Neural crest cell (in vitro differentiated cells): Measurements from ENCODE around the gene HNMT. TPM values are rescaled to one million over a fixed set of nuclear protein-coding genes. Genes with fewer than 3 reads are reported as not detected.

Experiments
- DNase-seq: peaks from one replicate; pipeline ENCODE4 v3.0.0; 2021; ENCODE audit warnings: low read depth, mixed read lengths, low spot score
- H3K27ac Mint-ChIP-seq: one replicate; pipeline ENCODE4 v1.8.0; 2021; ENCODE audit warnings: mild to moderate bottlenecking, mixed read lengths; ENCODE audit not compliant: unreplicated experiment
- H3K27me3 Mint-ChIP-seq: 2 replicates; pipeline ENCODE4 v1.8.0; 2021; ENCODE audit warnings: low read depth, mild to moderate bottlenecking, mixed read lengths
- H3K36me3 Mint-ChIP-seq: 2 replicates; pipeline ENCODE4 v1.8.0; 2021; ENCODE audit warnings: low read depth, mild to moderate bottlenecking, mixed read lengths
- H3K4me1 Mint-ChIP-seq: 2 replicates; pipeline ENCODE4 v1.8.0; 2021; ENCODE audit warnings: mixed read lengths
- H3K4me3 Mint-ChIP-seq: one replicate; pipeline ENCODE4 v1.8.0; 2021; ENCODE audit warnings: mild to moderate bottlenecking, mixed read lengths
- H3K9me3 Mint-ChIP-seq: 2 replicates; pipeline ENCODE4 v1.8.0; 2021; ENCODE audit warnings: mixed read lengths
- total RNA-seq: library from RNA; stranded (reverse); gene quantifications from 2 replicates; pipeline ENCODE4 v1.2.1, GENCODE V29; 2021
- TF ChIP-seq, protein P1 (sequence below): fragments of 200-600 bp; sonication (generic); conservative IDR thresholded peaks from 2 replicates; pipeline ENCODE4 v1.5.0; 2021; ENCODE audit warnings: antibody characterized with exemption, mild to moderate bottlenecking

Gene HNMT
- total RNA-seq, 1 donor from 2014 or later = 5.5 TPM

DNA sequence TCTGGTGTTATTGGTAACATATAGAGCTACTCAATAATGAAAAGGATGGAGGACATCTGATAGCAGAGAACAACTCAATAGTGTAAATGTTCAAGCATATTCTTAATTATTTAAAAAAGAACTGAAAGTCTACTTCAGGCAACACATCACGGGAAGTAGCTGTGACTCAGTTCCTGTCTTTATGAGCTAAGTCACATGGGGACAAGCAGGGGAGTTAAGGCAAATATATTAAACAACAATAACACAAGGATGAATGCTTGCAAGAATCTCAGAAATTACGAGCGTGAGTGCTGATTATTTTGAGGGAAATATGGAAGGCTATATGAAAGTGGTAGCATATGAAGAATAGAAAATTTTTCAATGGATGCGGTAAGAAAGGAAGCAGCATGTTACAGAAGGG, 4.0 kb upstream of the HNMT start:
- TF ChIP-seq, protein P1, sequence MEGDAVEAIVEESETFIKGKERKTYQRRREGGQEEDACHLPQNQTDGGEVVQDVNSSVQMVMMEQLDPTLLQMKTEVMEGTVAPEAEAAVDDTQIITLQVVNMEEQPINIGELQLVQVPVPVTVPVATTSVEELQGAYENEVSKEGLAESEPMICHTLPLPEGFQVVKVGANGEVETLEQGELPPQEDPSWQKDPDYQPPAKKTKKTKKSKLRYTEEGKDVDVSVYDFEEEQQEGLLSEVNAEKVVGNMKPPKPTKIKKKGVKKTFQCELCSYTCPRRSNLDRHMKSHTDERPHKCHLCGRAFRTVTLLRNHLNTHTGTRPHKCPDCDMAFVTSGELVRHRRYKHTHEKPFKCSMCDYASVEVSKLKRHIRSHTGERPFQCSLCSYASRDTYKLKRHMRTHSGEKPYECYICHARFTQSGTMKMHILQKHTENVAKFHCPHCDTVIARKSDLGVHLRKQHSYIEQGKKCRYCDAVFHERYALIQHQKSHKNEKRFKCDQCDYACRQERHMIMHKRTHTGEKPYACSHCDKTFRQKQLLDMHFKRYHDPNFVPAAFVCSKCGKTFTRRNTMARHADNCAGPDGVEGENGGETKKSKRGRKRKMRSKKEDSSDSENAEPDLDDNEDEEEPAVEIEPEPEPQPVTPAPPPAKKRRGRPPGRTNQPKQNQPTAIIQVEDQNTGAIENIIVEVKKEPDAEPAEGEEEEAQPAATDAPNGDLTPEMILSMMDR = no peak
- peaks cover 2% of the 10 kb centered on the region for H3K9me3 Mint-ChIP-seq
- no peaks in the 10 kb centered on the region for H3K36me3 Mint-ChIP-seq
- H3K4me3 Mint-ChIP-seq = no peak overlapping the region
- H3K4me1 Mint-ChIP-seq = peaks cover 19% of the 10 kb centered on the region
- H3K27me3 Mint-ChIP-seq = no peaks in the 10 kb centered on the region
- no peak overlapping the region for H3K27ac Mint-ChIP-seq
- no peak for DNase-seq

DNA sequence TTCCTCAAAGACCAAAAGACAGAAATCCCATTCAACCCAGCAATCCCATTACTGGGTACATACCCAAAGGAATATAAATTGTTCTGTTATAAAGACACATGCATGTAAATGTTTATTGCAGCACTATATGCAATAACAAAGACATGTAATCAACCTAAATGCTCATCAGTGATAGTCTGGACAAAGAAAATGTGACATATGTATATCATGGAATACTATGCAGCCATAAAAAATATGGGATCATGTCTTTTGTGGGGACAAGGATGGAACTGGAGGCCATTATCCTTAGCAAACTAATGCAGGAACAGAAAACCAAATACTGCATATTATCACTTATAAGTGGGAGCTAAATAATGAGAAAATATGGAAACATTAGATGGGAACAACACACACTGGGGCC, 2.7 kb upstream of the HNMT start:
- H3K9me3 Mint-ChIP-seq = peaks cover 2% of the 10 kb centered on the region
- TF ChIP-seq, protein P1 = no peak

DNA sequence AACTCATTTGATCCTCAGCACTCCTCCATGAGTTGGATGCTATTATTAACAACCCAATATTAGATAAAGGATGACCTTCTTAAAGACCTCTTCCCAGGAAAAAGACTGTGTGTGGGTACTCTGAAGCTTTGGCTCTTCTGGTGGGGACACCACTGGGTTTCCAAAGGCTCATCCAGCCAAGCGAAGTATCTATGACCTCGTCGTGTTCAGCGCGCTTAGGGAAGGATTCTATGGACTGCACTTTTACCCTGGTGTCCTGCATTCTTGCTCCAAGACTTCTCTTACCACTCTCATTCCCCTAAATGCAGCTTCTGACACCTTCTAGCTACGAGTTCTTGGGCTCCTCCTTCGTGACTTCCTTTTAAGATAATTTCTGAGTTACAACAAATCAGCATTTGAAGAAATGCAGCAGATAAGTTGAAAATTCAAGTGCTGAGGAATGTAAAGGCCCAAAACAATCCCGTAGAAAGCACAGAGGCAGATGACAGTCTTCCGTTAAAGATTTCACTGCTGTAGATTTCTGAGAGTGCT, 673 bp upstream of the HNMT start:
- Mint-ChIP-seq H3K27me3 (no peaks in the 10 kb centered on the region), H3K4me1 (peaks cover 27% of the 10 kb centered on the region), H3K27ac (peak overlapping the region; percentile 90), H3K4me3 (peak overlapping the region; percentile 85), H3K9me3 (peaks cover 2% of the 10 kb centered on the region), H3K36me3 (no peaks in the 10 kb centered on the region)
- no peak for DNase-seq
- TF ChIP-seq, protein P1 = no peak

More for the DNA sequence above, 2.7 kb upstream of the HNMT start:
- no peak overlapping the region for H3K4me3 Mint-ChIP-seq
- H3K4me1 Mint-ChIP-seq = peaks cover 24% of the 10 kb centered on the region
- H3K27ac Mint-ChIP-seq = peak overlapping the region; percentile 62
- H3K36me3 Mint-ChIP-seq = no peaks in the 10 kb centered on the region
- DNase-seq = no peak
- H3K27me3 Mint-ChIP-seq = no peaks in the 10 kb centered on the region

DNA sequence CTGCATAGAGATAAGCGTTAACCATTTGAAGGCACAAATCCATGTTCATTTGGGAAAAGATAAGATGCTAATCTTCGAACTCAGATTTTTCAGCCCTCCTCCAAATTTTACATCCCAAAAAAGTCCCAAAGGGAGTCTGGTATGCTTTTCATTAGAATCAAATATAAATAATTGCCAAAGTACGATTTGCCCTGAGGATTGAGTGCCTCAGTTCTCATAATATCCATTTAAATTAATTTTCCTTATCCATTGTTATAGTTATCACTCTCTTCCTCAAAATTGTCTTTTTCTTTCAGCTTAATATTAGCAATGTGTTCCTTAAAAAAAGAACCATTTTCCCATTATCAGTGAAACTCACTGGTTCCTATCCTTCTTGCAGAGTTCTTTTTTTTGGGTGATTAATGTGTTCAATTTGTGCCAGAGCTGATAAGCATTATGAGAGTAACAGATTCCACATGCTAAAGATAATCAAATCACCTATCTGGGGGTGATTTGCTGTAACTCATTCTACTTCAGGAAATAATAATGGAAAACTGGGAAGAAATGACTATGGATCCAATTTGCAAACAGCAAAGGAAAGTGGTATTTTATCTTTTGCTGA, 686 bp downstream of the HNMT start:
- Mint-ChIP-seq H3K4me3 (peak overlapping the region; percentile 85), H3K4me1 (peaks cover 37% of the 10 kb centered on the region), H3K27me3 (no peaks in the 10 kb centered on the region), H3K27ac (peak overlapping the region; percentile 90), H3K9me3 (peaks cover 2% of the 10 kb centered on the region), H3K36me3 (no peaks in the 10 kb centered on the region)
- TF ChIP-seq, protein P1 = no peak
- no peak for DNase-seq

DNA sequence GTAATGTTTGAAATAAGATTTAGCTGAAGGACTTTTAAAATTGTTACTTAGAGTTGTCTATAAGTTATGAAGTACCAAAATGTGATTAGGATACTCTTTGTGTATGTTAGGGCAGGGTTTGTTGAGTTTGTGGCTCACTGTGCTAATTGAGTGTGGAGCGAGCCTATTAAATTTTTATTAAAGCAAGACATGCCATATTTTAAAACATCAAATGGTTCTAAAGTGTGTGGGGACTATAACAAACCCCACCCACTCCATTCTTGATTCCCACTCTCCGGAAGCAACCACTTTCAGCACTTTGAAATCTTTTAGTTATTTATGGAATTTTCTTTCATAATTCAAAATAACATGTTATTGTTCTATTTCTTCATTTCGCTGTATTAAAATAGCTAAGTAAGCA, 1.8 kb downstream of the HNMT start:
- H3K4me3 Mint-ChIP-seq = no peak overlapping the region
- no peaks in the 10 kb centered on the region for H3K27me3 Mint-ChIP-seq
- no peak for DNase-seq
- H3K9me3 Mint-ChIP-seq = peaks cover 2% of the 10 kb centered on the region
- no peaks in the 10 kb centered on the region for H3K36me3 Mint-ChIP-seq
- H3K4me1 Mint-ChIP-seq = peaks cover 37% of the 10 kb centered on the region
- TF ChIP-seq, protein P1 = no peak
- H3K27ac Mint-ChIP-seq = no peak overlapping the region
